Endometrial microvascular endothelial cells (primary cell): ENCODE measurements around the gene SLC25A33. TPM values are rescaled to one million over a fixed set of nuclear protein-coding genes. Genes with fewer than 3 reads are reported as not detected.
"Not testable (repeated sequence)": the region's sequence is repeated elsewhere in the genome, so short reads cannot be mapped to it uniquely, and the experiment has no call there.

Experiments
- in situ Hi-C: cut with HindIII; loops from 2 replicates; pipeline ENCODE4 v1.10.0; 2017; ENCODE audit warnings: low sequenced_read_pairs, low pct_unique_long_range_greater_than_20kb; ENCODE audit errors: inconsistent ontology term
- total RNA-seq: library from RNA; depleted of rRNA; stranded (reverse); fragments of >200 nt; gene quantifications from one replicate; pipeline ENCODE4 v1.2.3, GENCODE V29; 2015; ENCODE audit errors: inconsistent ontology term

Gene SLC25A33
- total RNA-seq, 1 donor from 2014 or later, result 8.6 TPM

- in situ Hi-C loops, result no loop called here
Measured at GRCh38 chr1:9611716-9612115, 72.5 kb downstream of the SLC25A33 start.

GRCh38 chr1:9612162-9612845, 73.0 kb downstream of the SLC25A33 start:
- in situ Hi-C loops, result no loop called here

GRCh38 chr1:9612871-9613624, 73.8 kb downstream of the SLC25A33 start:
- in situ Hi-C loops, result no loop called here

GRCh38 chr1:9613625-9614299, 74.5 kb downstream of the SLC25A33 start:
- in situ Hi-C loops, result no loop called here

- in situ Hi-C loops, result no loop called here
Measured at GRCh38 chr1:9615316-9616063, 76.2 kb downstream of the SLC25A33 start.

- in situ Hi-C loops, result no loop called here
Measured at GRCh38 chr1:9618909-9619679, 79.8 kb downstream of the SLC25A33 start.

- in situ Hi-C loops, result no loop called here
Measured at GRCh38 chr1:9621032-9621431, 81.8 kb downstream of the SLC25A33 start.

GRCh38 chr1:9624081-9624480, 84.8 kb downstream of the SLC25A33 start:
- in situ Hi-C loops, result no loop called here

GRCh38 chr1:9625030-9625429, 85.8 kb downstream of the SLC25A33 start:
- in situ Hi-C loops, result not testable (repeated sequence)

GRCh38 chr1:9626201-9626608, 86.9 kb downstream of the SLC25A33 start:
- in situ Hi-C loops, result no loop called here

- in situ Hi-C loops, result no loop called here
Measured at GRCh38 chr1:9628541-9629444, 89.5 kb downstream of the SLC25A33 start.

- in situ Hi-C loops, result no loop called here
Measured at GRCh38 chr1:9629445-9630201, 90.4 kb downstream of the SLC25A33 start.

- in situ Hi-C loops, result no loop called here
Measured at GRCh38 chr1:9630331-9631111, 91.3 kb downstream of the SLC25A33 start.

GRCh38 chr1:9631613-9632012, 92.3 kb downstream of the SLC25A33 start:
- in situ Hi-C loops, result no loop called here

GRCh38 chr1:9633493-9633892, 94.2 kb downstream of the SLC25A33 start:
- in situ Hi-C loops, result no loop called here

- in situ Hi-C loops, result no loop called here
Measured at GRCh38 chr1:9634582-9634981, 95.3 kb downstream of the SLC25A33 start.
